H9 (cell line): Measurements from ENCODE around the gene LPCAT1. TPM values are rescaled to one million over a fixed set of nuclear protein-coding genes. Genes with fewer than 3 reads are reported as not detected.
A peak's percentile ranks its signal among the peaks of the same experiment; 100 is the strongest.

Experiments
- DNase-seq: peaks from one replicate; pipeline ENCODE4 v3.0.0-alpha.2; 2017
- H2AFZ ChIP-seq: one replicate; pipeline ENCODE4 v1.6.1; 2013; ENCODE audit warnings: mild to moderate bottlenecking, low read length, control low read depth, moderate library complexity
- H2AK5ac ChIP-seq: 2 replicates; pipeline ENCODE4 v1.6.1; 2013; ENCODE audit warnings: low read length, control low read depth, mixed read lengths; ENCODE audit not compliant: insufficient read length
- H2BK120ac ChIP-seq: one replicate; pipeline ENCODE4 v1.6.1; 2013; ENCODE audit warnings: low read depth, mild to moderate bottlenecking, low read length, control low read depth, inconsistent platforms; ENCODE audit not compliant: poor library complexity, severe bottlenecking
- H2BK12ac ChIP-seq: 2 replicates; pipeline ENCODE4 v1.6.1; 2013; ENCODE audit warnings: low read length, control low read depth, mixed read lengths, low read depth; ENCODE audit not compliant: insufficient read length
- H2BK15ac ChIP-seq: 2 replicates; pipeline ENCODE4 v1.6.1; 2013; ENCODE audit warnings: low read depth, low read length, control low read depth
- H2BK20ac ChIP-seq: one replicate; pipeline ENCODE4 v1.6.1; 2013; ENCODE audit warnings: low read depth, mild to moderate bottlenecking, low read length, control low read depth, inconsistent platforms; ENCODE audit not compliant: poor library complexity, severe bottlenecking
- H2BK5ac ChIP-seq: 2 replicates; pipeline ENCODE4 v1.6.1; 2013; ENCODE audit warnings: low read length, control low read depth, mixed read lengths; ENCODE audit not compliant: insufficient read length
- H3K14ac ChIP-seq: 2 replicates; pipeline ENCODE4 v1.6.1; 2013; ENCODE audit warnings: low read length, control low read depth; ENCODE audit not compliant: insufficient read depth
- H3K18ac ChIP-seq: 2 replicates; pipeline ENCODE4 v1.6.1; 2013; ENCODE audit warnings: low read depth, mild to moderate bottlenecking, mixed read lengths, low read length, control low read depth; ENCODE audit not compliant: insufficient read length
- H3K23ac ChIP-seq: 2 replicates; pipeline ENCODE4 v1.6.1; 2013; ENCODE audit warnings: low read length, control low read depth, mixed read lengths, low read depth; ENCODE audit not compliant: insufficient read length
- H3K23me2 ChIP-seq: 2 replicates; pipeline ENCODE4 v1.6.1; 2013; ENCODE audit warnings: low read depth, mild to moderate bottlenecking, mixed read lengths, low read length, control low read depth; ENCODE audit not compliant: insufficient read length, poor library complexity, severe bottlenecking
- H3K27ac ChIP-seq: 2 replicates; pipeline ENCODE4 v1.5.1; 2013; ENCODE audit warnings: low read length, control low read depth, mixed read lengths, low read depth; ENCODE audit not compliant: insufficient read length
- H3K27me3 ChIP-seq: 2 replicates; pipeline ENCODE4 v1.6.1; 2013; ENCODE audit warnings: low read length, control low read depth, inconsistent platforms; ENCODE audit not compliant: insufficient read depth
- H3K4ac ChIP-seq: 2 replicates; pipeline ENCODE4 v1.6.1; 2013; ENCODE audit warnings: low read depth, mild to moderate bottlenecking, control low read depth, inconsistent platforms, low read length, moderate library complexity
- H3K4me1 ChIP-seq: 2 replicates; pipeline ENCODE4 v1.6.1; 2013; ENCODE audit warnings: low read length, control low read depth, inconsistent platforms; ENCODE audit not compliant: insufficient read depth
- H3K4me2 ChIP-seq: 2 replicates; pipeline ENCODE4 v1.6.1; 2013; ENCODE audit warnings: low read length, control low read depth, mixed read lengths; ENCODE audit not compliant: insufficient read length, insufficient read depth
- H3K56ac ChIP-seq: 2 replicates; pipeline ENCODE4 v1.6.1; 2013; ENCODE audit warnings: low read depth, mild to moderate bottlenecking, mixed read lengths, low read length, control low read depth; ENCODE audit not compliant: insufficient read length
- H3K79me1 ChIP-seq: 2 replicates; pipeline ENCODE4 v1.6.1; 2013; ENCODE audit warnings: low read depth, mild to moderate bottlenecking, moderate library complexity, low read length, control low read depth, inconsistent platforms; ENCODE audit not compliant: insufficient read depth, poor library complexity, severe bottlenecking
- H3K79me2 ChIP-seq: 2 replicates; pipeline ENCODE4 v1.6.1; 2013; ENCODE audit warnings: low read length, control low read depth, inconsistent platforms; ENCODE audit not compliant: insufficient read depth
- H3K9ac ChIP-seq: 2 replicates; pipeline ENCODE4 v1.6.1; 2013; ENCODE audit warnings: low read length, control low read depth, mixed read lengths; ENCODE audit not compliant: insufficient read length; ENCODE audit errors: extremely low read depth
- H3K9me3 ChIP-seq: one replicate; pipeline ENCODE4 v1.6.1; 2013; ENCODE audit warnings: low read depth, low read length, inconsistent platforms; ENCODE audit not compliant: control insufficient read depth
- H3T11ph ChIP-seq: one replicate; pipeline ENCODE4 v1.6.1; 2013; ENCODE audit warnings: mild to moderate bottlenecking, low read length, control low read depth, inconsistent platforms
- H4K20me1 ChIP-seq: one replicate; pipeline ENCODE4 v1.6.1; 2013; ENCODE audit not compliant: control insufficient read depth, insufficient read length, insufficient read depth
- H4K5ac ChIP-seq: 2 replicates; pipeline ENCODE4 v1.6.1; 2013; ENCODE audit warnings: low read depth, mild to moderate bottlenecking, mixed read lengths, low read length, control low read depth; ENCODE audit not compliant: insufficient read length
- H4K8ac ChIP-seq: replicated peaks from 2 replicates; pipeline ENCODE4 v1.6.1; 2013; ENCODE audit warnings: low read length, control low read depth, mixed read lengths, low read depth; ENCODE audit not compliant: insufficient read length
- H4K91ac ChIP-seq: 2 replicates; pipeline ENCODE4 v1.6.1; 2013; ENCODE audit warnings: low read depth, mild to moderate bottlenecking, moderate library complexity, mixed read lengths, low read length, control low read depth; ENCODE audit not compliant: insufficient read length
- H3K27ac Mint-ChIP-seq, 3 experiments: 2 replicates in 2 of 3; 3 replicates in 1 of 3; pipeline ENCODE4 v1.8.0; 2020 to 2021; ENCODE audit warnings: mixed read lengths in 3 of 3, mild to moderate bottlenecking in 1 of 3, moderate library complexity in 1 of 3
- H3K27me3 Mint-ChIP-seq: 2 replicates; pipeline ENCODE4 v1.8.0; 2021; ENCODE audit warnings: low read depth, mild to moderate bottlenecking, moderate library complexity, mixed read lengths
- H3K36me3 Mint-ChIP-seq, 3 experiments: 2 replicates in 2 of 3; 3 replicates in 1 of 3; pipeline ENCODE4 v1.8.0; 2020 to 2021; ENCODE audit warnings: low read depth in 3 of 3, mixed read lengths in 3 of 3; ENCODE audit not compliant: insufficient read depth in 1 of 3
- H3K4me1 Mint-ChIP-seq, 2 experiments: 2 replicates each; pipeline ENCODE4 v1.8.0; 2020; ENCODE audit warnings: mixed read lengths in 2 of 2
- H3K4me3 Mint-ChIP-seq, 2 experiments: 2 replicates in 1 of 2; 3 replicates in 1 of 2; pipeline ENCODE4 v1.8.0; 2020 to 2021; ENCODE audit warnings: mild to moderate bottlenecking in 2 of 2, mixed read lengths in 2 of 2, moderate library complexity in 1 of 2
- H3K9me3 Mint-ChIP-seq, 2 experiments: 2 replicates in 1 of 2; 3 replicates in 1 of 2; pipeline ENCODE4 v1.8.0; 2020; ENCODE audit warnings: mild to moderate bottlenecking in 2 of 2, mixed read lengths in 2 of 2, moderate library complexity in 1 of 2
- CTCF ChIP-seq: fragments of 200-600 bp; sonication (generic); conservative IDR thresholded peaks from 3 replicates; pipeline ENCODE4 v1.8.0; 2021; ENCODE audit warnings: antibody characterized with exemption, mild to moderate bottlenecking
- WGBS: extraction: QIAGEN DNeasy Blood & Tissue Kit; methylation state at CpG from one replicate; pipeline ENCODE4 v1.1.7; 2013; ENCODE audit warnings: missing lambda C conversion rate, low lambda C conversion rate, mixed read lengths; ENCODE audit not compliant: insufficient read length; ENCODE audit errors: extremely low coverage; 5-methylcytosine and 5-hydroxymethylcytosine counted together
- total RNA-seq: library from RNA; stranded (reverse); gene quantifications from 2 replicates; pipeline ENCODE4 v1.2.1, GENCODE V29; 2021

Gene LPCAT1
- total RNA-seq, 1 experiment from 2014 or later = 231 TPM

GRCh38 chr5:1464511-1464910 is 59.2 kb downstream of the LPCAT1 start:
- Histone ChIP-seq H2BK15ac (no peak overlapping the region), H2BK5ac (no peak overlapping the region), H3K23ac (no peak overlapping the region), H3K79me1 (no peaks in the 10 kb centered on the region), H3K23me2 (no peaks in the 10 kb centered on the region), H3K27me3 (no peaks in the 10 kb centered on the region), H2BK12ac (no peak overlapping the region), H3K4me2 (no peak overlapping the region), H4K91ac (no peak overlapping the region), H3K9me3 (peaks cover 1% of the 10 kb centered on the region), H4K8ac (no peak overlapping the region), H3K79me2 (no peaks in the 10 kb centered on the region; the same call in 1 of the 2 replicates), H4K5ac (no peak overlapping the region), H4K20me1 (no peaks in the 10 kb centered on the region), H2AFZ (no peak overlapping the region), H3K56ac (no peak overlapping the region), H3K14ac (no peak overlapping the region), H3K9ac (no peak overlapping the region), H3K27ac (no peak overlapping the region), H3K18ac (no peak overlapping the region), H2BK120ac (no peak overlapping the region), H2BK20ac (no peak overlapping the region), H3T11ph (no peak overlapping the region), H2AK5ac (no peak overlapping the region), H3K4me1 (no peaks in the 10 kb centered on the region), H3K4ac (no peak overlapping the region)
- no peak for DNase-seq
- no peak for TF ChIP-seq CTCF
- peaks cover 0 to 5% of the 10 kb centered on the region in 2 experiments; a peak in 1 of 4 replicates for H3K4me1 Mint-ChIP-seq
- no peak overlapping the region for H3K4me3 Mint-ChIP-seq
- peak overlapping the region in 1 of 3 experiments; percentile 25; a peak in 1 of 7 replicates for H3K27ac Mint-ChIP-seq
- peaks cover 74 to 93% (median 93%) of the 10 kb centered on the region in 3 experiments for H3K36me3 Mint-ChIP-seq
- no CpG with 5 or more reads among the region's 18 CpGs for WGBS
- no peaks in the 10 kb centered on the region; the same call in 1 of the 2 replicates for H3K27me3 Mint-ChIP-seq
- H3K9me3 Mint-ChIP-seq = peaks cover 6 to 28% of the 10 kb centered on the region in 2 experiments; a peak in 4 of 5 replicates
